Breast epithelium (tissue), 3 donors: Measurements from ENCODE around the gene OR5AS1.
"Not testable (repeated sequence)": the region's sequence is repeated elsewhere in the genome, so short reads cannot be mapped to it uniquely, and the experiment has no call there.

Experiments used
- CTCF ChIP-seq, 3 donors: fragments of 450-650 bp; IDR thresholded peaks; one replicate each; pipeline ENCODE4 v1.5.1; 2016 to 2017; ENCODE audit warnings: antibody characterized with exemption in 3 of 3, mild to moderate bottlenecking in 3 of 3, moderate library complexity in 3 of 3
- POLR2A ChIP-seq: fragments of 450-650 bp; IDR thresholded peaks from one replicate; pipeline ENCODE4 v1.6.1; 2016; ENCODE audit warnings: antibody characterized with exemption, mild to moderate bottlenecking, moderate library complexity

- TF ChIP-seq CTCF (IDR thresholded peaks at IDR 0.05); POLR2A: not testable (repeated sequence)
Observed at GRCh38 chr11:56056366-56056765, 28.9 kb downstream of the OR5AS1 start.
